Stimulated activated CD8-positive, alpha-beta memory T cell treated with anti-CD3 and anti-CD28 coated beads, Interleukin-4, amount 100 ng/mL, for 4 hours (primary cell): ENCODE data around the gene ILKAP.
"Not testable (repeated sequence)": the region's sequence is repeated elsewhere in the genome, so short reads cannot be mapped to it uniquely, and the experiment has no call there.

Experiments
- DNase-seq, 2 donors: peaks; one replicate each; pipeline ENCODE4 v3.0.0-alpha.2; 2020; ENCODE audit warnings: low read depth in 2 of 2, low spot score in 1 of 2

The ILKAP gene

GRCh38 chr2:238202326-238203093, 985 bp downstream of the ILKAP start:
- no peak for DNase-seq

DNA sequence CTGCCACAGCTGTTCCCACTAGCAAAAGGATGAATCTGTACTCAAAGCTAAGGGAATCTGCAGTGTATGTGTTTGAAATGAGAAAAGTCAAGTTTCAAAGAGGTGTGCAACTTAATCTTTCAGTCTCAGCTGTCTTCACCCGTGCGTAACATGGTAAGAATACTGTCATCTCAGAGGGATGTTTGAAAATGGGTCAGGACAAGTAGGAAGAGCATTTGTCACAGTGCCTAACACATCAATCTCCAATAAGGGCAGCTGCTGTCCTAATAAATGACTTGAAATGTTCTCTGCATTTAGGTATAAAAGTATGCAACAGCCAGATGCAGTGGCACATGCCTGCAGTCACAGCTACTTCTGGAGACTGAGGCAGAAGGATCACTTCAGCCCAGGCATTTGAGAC, 13.1 kb downstream of the ILKAP start:
- no peak for DNase-seq

GRCh38 chr2:238187618-238188548, 15.6 kb downstream of the ILKAP start:
- DNase-seq: no peak

GRCh38 chr2:238183821-238184220, 19.7 kb downstream of the ILKAP start:
- no peak for DNase-seq

DNA sequence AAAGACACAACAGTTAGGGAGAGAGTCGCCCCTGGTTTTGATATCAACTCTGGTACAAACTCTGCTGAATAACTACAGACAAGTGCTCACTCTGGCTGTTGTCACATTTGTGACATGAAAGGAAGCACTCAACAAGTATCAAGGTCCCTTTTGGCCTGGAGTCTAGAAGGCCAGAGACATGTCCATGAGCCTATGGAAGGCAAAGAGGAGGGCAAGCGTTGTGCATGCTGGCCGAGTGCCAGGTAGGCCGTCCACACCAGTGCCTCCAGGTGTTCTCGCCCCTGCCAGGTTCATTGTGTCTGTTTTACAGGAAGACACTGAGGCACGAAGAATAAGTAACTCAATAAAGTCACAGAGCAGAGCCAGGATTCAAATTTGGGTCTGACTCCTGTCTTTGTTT, 21.1 kb downstream of the ILKAP start:
- no peak for DNase-seq

DNA sequence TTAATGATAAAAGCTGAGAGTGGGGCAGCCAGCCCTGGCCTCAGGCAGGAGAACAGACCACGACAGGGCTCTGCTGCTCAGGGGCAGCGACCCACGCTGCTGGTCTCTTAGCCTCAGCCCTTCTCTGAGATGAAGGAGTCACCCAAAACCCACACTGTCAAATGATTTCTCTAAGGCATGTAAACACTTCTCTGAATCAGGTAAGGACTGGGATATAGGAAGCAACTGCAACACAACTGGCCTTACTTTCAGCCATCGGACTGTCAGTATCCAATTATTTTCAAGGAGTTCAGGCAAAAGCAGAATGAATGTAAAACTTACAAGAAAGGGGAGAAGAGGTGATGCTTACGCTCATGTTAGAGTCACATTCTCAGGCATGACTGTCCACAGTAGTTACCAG, 22.9 kb downstream of the ILKAP start:
- DNase-seq: no peak

DNA sequence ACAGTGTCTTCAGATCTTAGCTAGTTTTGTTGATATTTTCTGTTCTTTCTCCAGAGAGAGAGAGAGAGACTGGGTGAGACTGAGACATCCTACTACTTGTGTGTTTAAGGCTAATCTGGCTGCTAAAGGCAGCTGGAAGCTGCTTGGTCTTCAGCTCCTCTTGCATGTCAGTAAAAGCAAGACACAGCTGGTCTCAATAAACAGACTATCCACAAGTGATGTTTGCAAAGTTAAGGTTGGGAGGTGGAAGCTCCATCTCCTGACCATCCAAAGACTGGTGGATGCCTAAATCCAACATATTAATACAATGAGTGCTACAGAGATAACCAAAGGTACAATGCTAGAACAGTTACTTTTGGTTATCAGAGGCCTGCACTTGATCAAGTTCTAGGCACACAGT, 26.9 kb downstream of the ILKAP start:
- DNase-seq: no peak

DNA sequence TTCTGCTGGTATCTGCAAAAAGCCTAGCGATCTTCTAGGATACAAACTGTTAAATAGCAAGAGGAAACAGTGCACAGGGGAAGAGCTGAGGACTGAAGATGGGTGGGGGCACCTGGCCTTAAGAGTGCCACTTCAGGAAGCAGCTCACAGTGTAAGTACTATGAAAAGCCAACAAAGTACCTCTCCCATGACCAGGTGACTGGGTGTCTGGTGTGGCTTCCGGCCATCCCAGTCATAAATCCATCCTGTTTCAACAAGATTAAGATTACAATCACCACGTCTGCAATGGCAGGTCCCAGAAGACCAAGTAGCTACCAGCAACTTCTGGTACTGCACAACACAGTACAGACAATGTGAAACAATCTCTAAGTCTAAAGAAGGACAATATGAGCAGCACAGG, 28.8 kb downstream of the ILKAP start:
- no peak for DNase-seq

- no peak for DNase-seq
These were observed 29.2 kb downstream of the ILKAP start for GRCh38 chr2:238174291-238174690.

- no peak for DNase-seq
These were observed 29.8 kb downstream of the ILKAP start for GRCh38 chr2:238173692-238174091.

GRCh38 chr2:238172439-238172838, 31.1 kb downstream of the ILKAP start:
- DNase-seq: no peak

DNA sequence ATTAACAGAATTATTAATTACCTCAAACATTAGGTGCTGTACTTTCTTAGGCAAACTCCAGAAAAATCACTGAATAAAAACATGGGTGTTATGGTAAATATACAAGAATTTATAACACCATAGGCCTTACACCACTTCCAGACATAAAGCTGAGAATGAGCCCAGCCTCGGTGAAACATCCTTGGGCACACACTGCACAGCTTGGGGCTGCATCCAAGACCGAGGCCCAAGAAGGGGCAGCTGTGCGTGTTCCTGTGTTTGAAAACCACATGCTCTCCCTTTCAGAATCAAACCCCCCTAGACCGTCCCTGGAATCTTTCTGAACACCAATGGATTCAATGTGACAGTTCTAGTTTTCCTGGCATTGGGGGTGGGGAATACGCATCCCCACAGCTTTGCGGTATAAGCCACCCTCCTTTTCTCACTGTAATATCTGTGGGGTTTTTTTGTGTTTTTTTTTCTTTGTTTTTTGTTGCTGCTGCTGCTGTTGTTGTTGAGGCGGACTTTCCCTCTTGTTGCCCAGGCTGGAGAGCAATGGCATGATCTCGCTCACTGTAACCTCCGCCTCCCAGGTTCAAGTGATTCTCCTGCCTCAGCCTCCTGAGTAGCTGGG, 31.8 kb downstream of the ILKAP start:
- DNase-seq: no peak

DNA sequence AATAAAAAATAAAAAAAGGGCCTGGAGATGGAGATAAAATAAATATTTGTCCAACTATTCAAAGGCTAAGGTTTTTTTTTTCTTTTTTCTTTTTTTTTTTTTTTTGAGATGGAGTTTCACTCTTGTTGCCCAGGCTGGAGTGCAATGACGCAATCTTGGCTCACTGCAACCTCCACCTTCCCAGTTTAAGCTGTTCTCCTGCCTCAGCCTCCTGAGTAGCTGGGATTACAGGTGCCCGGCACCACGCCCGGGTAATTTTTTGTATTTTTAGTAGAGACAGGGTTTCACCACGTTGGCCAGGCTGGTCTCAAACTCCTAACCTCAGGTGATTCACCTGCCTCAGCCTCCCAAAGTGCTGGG, 32.4 kb downstream of the ILKAP start:
- not testable (repeated sequence) for DNase-seq

DNA sequence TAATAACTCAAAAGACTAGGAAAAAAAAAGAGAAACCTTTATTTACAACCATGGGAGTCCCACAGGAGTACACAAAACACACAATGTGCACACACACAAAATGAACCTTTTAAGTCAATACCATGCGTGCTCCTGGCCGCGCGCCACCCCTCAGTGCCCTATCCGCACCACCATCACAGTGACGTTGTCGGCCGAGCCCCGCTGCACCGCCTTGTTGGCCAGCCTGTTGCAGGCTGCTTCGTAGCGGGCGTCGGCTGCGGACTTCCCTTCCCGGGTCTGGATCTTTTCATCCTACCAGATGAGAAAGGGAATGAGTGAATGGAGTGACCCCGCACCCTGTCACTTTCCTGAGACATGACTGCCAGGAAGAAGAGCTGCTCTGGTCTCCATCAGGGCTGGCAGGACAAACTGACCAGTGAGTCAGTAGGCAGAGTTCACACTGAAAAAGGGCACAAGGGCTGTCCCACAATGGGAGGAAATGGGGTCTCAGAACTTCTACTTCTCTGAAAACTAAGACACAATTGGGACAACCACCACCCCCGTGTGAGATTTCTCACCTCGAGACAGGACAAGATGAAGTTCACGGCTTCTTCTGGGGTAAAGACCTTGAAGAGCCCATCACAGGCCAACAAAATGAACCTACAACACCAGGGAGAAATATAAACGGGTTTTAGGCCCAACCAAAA, 33.0 kb downstream of the ILKAP start:
- DNase-seq: no peak

DNA sequence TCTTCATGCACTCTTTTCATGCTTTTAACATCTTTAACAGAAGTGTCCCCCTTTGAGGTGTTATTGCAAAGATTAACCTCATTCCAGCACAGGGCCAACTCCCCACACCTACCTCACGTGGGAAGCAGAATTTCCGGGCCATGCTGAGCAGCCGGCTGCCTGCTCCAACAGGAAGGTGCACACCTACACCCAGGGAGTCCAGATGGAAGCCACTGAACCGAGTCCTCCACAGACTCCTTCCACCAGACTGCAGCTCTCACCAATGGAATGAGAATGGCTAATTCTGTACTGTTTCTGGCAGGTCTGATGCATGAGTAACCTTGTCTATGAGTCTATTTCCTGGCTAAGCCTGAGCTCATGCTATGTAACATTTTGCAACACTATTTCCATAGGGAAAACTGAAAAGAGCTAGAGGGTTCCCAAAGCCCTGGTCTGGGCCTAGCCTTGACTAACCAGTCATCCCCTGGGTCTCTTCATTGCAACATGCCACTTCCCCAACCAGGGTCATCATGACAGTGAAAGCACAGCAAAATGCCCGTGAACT, 33.7 kb downstream of the ILKAP start:
- no peak for DNase-seq

- DNase-seq: no peak
These were observed 34.3 kb downstream of the ILKAP start for GRCh38 chr2:238169048-238169707.

DNA sequence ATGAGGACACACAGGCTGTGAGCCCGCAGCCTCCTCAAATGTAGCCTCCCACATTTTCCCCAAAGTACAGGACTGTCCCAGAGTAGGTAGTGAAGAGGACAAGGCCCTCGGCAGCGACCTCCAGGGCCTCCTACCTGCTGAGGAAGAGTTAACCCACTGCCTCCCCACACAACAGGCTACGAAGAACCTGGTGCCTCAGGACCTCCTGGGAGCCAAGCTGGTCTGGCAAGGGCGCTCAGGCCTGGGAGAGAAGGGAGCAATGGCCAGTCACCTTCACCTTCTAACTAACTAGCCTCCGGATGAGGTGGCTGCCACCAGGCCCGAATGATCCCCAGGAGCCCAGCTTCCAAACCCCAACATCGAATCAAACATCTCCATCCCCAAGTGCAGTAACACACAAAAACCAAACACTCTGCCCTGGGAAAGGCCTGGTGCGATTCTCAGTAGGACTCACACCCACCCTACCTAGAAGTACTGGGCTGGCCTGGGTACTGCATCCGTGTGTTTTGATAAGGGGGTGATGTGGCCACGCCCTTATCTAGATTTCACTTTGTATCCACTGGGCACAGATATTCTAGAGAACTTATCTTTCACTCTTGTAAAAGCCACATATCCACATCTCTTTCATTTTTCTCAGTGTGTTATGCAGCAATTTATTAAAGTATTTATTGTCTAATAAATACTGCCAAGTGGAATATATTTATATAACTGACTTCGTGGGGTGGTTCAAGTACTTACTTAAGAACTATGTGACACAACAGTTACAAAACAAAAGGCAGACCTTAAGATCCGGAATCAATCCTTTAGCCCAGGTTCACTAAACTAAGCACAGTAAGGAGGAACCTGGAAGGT, 35.1 kb downstream of the ILKAP start:
- DNase-seq: no peak

GRCh38 chr2:238167761-238168160, 35.7 kb downstream of the ILKAP start:
- no peak for DNase-seq

GRCh38 chr2:238167344-238167715, 36.2 kb downstream of the ILKAP start:
- DNase-seq: no peak
